Activated gamma-delta T cell treated with Interleukin-2 at 50 U/mL for 16 hours (primary cell): ENCODE results near the gene SETSIP.
"Not testable (repeated sequence)": the region's sequence is repeated elsewhere in the genome, so short reads cannot be mapped to it uniquely, and the experiment has no call there.

ENCODE experiments used
- DNase-seq: peaks from one replicate; pipeline ENCODE4 v3.0.0-alpha.2; 2020

The SETSIP gene

DNA sequence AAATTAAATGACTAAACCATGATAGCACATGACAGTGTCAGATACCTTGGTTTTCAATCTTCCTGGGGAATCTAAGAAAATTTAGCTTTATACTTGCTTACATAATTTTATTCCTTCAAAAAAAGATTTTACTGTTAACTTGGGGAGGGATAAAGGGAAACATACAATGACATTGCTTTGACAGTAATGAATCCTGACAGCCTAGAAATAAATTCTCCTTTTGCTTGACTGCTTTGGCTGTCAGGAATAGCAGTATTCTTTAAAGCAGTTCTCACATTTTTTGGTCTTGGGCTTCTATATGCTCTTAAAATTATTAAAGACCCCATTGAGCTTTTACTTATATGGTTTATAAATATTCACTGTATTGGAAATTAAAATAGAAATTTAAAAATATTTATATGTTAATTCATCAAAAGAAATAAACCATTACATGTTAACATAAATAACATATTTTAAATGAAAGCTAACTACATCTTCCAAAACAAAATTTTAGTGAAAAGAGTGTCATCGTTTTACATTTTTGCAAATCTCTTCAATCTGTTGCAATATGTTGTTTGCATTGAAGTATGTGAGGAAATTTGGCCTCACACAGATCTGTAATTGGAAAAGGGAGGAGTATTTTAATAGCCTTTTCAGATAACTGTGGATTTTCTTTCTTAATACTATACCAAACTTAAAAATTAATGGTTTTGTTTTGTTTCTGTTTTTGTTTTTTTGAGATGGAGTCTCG is 29.3 kb downstream of the SETSIP start:
- no peak for DNase-seq

DNA sequence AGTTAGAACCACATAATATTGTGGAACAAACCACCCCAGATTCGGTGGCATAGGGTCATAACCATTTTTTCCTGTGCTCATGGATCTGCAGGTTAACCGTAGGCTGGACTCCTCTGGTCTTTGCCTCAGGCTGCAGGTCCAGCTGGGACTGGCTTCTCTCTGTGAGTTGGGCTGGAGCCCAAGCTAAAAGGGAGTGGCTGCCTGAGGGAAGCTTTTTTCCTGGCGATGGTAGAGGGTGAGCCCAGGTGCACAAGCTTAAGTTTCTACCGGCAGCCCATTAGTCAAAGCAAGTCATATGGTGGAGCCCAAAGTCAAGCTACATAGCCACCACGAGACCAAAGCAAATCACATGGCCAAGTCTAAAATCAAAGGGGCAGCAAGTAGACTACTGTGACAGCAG is 31.6 kb downstream of the SETSIP start:
- no peak for DNase-seq

DNA sequence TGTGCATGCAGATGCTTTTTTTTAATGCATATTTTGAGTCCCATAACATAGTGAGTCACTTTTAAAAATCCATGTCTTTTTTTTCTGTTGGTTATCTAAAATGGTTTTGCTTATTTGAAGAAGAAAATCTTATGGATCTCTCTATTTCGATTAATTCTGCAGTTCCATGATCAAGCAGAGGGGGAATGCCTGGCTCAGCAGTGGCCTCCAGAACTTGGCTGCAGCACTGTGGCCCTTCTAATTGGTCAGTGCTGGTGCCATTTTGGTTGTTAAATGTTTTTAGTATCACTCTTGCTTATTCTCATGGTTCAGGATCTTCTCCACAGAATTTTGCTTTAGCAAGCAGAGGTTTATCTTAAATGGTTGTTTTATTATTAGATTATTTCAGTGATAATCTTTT is 34.2 kb downstream of the SETSIP start:
- no peak for DNase-seq

DNA sequence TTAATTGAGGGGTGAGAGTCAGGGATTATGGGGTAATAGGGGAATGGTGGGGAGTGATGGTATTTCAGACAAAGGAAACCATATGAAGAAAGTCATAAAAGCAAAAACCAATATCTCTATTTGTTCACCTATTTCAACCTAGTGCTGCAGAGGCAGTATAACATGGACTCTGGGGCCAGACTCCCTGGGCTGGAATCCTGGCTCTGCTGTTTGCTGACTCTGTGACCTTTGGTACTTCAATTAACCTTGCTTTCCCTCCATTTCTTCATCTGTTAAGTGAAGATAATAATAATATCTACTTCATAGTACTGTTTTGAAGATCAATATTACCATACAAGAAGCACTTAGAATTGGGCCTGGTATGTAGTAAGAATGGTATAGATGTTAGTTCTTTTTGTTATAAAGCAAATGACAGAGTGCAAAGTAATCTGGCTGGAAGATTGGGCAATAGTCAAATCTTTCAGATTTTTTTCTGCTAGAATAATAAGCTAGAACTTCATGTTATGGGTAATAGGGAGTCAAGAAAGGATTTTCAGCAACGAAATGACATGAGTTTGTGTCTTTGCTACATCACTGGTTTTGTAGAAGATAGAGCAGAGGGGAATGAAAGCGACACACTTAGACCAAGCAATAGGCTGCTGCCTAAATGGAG is 36.4 kb downstream of the SETSIP start:
- DNase-seq: no peak

DNA sequence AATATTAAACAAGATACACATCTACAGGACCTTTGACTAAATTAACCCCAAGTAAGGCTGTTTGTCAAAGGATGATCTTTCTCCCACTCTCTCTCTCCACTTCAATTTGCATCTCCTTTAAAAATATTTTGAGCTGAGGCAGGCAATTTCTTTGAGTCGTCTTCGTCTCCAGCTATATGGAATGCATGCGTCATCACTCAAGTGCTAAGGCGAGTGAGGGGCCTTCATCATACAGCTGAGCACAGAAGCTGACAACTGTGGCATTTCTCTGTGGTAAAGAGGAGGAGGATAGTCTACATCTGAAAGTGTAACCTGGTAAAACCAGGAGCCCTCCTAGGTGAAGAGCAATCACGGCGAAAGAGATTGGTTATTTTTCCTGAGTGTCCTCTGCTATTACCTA is 37.8 kb downstream of the SETSIP start:
- no peak for DNase-seq

DNA sequence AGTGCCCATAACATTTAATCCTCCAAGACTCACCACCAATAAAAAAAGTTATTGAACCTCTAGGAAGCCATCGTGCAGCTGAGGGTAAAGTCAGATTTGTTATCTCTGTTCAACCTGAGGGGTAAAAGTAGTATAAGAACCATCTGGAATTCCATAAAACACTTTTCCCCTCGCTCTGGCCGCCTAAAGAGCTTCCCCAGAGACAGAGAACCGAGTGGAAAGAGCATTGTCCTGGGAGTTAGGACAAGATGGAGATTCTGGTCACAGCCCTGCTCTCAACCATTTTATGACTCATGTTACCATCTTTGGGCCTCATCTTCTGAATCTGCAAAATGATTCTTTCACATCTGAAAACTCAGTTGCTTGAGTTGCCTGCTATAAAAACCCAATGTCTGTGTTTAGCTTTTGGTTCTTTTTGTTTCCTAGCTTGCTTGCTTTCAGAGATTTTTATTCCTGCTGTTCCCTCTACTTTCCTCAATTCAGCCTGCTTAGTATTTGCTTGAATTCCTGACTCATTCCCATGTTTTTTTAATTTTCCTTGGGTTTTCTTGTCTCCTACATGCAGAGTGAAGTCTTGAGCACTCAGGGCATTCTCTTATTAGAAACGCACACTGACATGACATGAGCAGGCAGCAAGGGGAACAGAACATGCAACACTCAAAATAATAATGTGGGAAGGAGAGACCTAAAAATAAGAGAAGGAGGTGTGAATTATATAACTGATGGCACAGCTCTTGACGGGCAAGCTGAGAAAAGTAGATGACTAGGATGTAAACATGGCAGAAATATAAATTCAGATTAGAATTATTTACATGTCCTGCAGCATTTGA is 43.7 kb downstream of the SETSIP start:
- DNase-seq: no peak

DNA sequence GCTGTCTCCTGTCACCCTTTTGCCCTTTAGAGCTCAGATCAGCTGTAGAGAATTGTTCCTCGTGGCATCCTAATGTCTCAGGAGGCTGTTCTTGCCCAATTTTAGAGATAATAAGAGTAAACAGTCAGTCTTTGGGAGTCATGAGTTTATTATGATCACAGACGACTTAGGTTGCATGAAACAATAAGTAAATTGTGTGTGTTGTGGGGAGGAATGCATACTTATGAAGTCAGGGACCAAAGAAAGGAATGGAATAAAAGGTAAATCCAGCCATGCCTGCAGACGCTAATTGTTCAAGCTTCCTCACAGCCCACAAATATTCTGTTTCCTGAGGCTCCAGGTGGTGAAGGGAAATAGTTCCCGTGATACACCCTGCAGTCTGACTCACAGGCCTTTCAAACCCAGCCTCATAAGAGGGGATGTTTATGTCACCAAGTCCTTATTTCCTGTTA is 44.5 kb downstream of the SETSIP start:
- DNase-seq: no peak

DNA sequence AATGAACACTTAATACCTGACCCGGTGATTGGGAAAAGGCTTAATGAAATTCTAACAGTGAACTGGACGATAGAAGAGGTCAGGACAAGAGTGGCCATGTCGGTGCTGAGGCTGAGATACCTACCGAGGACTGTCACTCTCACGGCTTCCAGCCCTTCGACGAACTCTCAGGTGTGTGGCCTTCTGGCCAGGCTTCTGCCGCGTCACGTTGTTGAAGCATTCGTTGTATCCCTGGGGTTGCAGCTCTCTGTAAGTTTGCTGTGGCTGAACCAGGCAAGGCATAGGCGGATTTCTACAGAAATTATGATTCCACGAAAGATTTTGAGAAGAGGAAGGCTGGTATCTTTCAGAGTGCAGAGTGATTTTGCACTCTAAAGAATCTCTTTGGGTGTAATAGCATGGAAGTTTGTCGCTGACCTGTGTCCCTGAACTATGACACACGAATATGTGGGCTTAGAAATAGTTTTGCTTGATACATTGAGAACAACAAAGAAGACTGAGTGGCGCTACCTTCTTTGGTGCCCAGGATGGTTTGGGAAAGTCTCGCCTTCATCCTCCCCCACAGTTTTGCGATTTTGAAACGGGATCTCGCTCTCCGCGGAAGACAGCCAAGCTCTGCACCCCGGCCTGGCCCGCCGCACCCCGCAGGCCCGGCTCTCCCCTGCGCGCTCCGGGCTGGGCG is 45.8 kb downstream of the SETSIP start:
- no peak for DNase-seq

DNA sequence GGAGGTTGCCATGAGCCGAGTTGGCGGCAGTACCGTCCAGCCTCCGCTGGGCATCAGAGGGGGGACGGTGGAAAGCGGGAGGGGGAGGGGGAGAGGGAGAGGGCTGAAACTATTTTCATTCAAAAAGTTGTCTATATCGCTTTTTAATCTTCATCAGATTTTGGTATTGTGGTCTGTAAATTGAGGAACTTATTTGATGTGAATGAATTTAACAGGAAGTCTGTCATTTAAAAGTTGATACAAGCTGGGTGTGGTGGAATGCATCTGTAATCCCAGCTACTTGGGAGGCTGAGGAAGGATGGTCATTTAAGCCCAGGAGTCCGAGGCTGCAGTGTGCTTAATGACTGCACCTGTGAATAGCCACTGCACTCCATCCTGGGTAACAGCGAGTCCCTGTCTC is 48.4 kb downstream of the SETSIP start:
- no peak for DNase-seq

DNA sequence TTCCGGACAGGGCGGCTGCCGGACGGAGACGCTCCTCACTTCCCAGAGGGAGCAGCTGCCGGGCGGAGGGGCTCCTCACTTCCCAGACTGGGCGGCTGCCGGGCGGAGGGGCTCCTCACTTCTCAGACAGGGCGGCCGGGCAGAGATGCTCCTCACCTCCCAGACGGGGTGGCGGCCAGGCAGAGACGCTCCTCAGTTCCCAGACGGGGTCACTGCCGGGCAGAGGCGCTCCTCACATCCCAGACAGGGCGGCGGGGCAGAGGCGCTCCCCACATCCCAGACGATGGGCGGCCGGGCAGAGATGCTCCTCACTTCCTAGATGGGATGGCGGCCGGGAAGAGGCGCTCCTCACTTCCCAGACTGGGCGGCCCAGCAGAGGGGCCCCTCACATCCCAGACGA is 49.2 kb downstream of the SETSIP start:
- not testable (repeated sequence) for DNase-seq
